ENCODE measurements around the gene ITIH4. TPM values are rescaled to one million over a fixed set of nuclear protein-coding genes. Genes with fewer than 3 reads are reported as not detected.

Gene ITIH4
- total and polyA plus RNA-seq, 2 of the 13 experiments (the other 11 are each of a cell fraction or from before 2014, with no cell fraction given) = 2.7 to 5.3 TPM

DNA sequence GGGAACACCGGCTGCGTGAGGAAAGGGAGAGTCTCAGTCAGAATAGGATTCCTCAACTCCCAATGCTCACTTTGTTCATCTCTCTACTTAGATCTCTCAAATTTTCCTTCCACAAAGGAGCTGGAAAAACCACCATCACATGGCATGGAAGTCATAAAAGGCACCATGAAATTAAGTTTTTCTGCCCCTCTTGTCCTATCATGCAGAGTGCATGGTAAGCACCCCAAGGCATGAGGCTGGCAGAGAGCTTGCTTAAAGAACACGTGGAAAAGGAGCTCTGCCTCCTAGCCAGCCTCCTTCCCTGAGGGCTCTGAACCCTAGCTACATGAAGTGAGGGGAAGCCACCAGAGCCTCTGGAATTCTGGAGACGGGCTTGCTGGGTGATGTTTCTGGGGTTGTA lies 49.1 kb upstream of the ITIH4 start (continued):
- TF ChIP-seq, protein P1, sequence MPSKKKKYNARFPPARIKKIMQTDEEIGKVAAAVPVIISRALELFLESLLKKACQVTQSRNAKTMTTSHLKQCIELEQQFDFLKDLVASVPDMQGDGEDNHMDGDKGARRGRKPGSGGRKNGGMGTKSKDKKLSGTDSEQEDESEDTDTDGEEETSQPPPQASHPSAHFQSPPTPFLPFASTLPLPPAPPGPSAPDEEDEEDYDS (CRISPR knock-in tag; IDR thresholded peaks at IDR 0.05) = no peak
- TF ChIP-seq POLR2AphosphoS2 (IDR thresholded peaks at IDR 0.05; ENCODE audit: low read depth, low read length) (no peak), ATM (IDR thresholded peaks at IDR 0.05; ENCODE audit: borderline replicate concordance) (no peak), CHD4 (IDR thresholded peaks at IDR 0.05; ENCODE audit: borderline replicate concordance, low read length) (no peak), ZNF589 (CRISPR knock-in tag; conservative IDR thresholded peaks at IDR 0.05) (no peak), GABPB1 (CRISPR knock-in tag; IDR thresholded peaks at IDR 0.05) (no peak), ZNF296 (CRISPR knock-in tag; conservative IDR thresholded peaks at IDR 0.05) (no peak), RFXAP (CRISPR knock-in tag; IDR thresholded peaks at IDR 0.05; ENCODE audit: borderline replicate concordance) (no peak), ZNF639 (CRISPR knock-in tag; conservative IDR thresholded peaks at IDR 0.05) (no peak), ZSCAN30 (CRISPR knock-in tag; IDR thresholded peaks at IDR 0.05) (no peak), HES4 (CRISPR knock-in tag; IDR thresholded peaks at IDR 0.05; ENCODE audit: borderline replicate concordance) (no peak), EP300 (IDR thresholded peaks at IDR 0.05; ENCODE audit: low read depth in 2 of 2, low read length in 2 of 2) (no peak), EP300 (CRISPR knock-in tag; IDR thresholded peaks at IDR 0.05; ENCODE audit: borderline replicate concordance) (no peak), KIAA2018 (CRISPR knock-in tag; IDR thresholded peaks at IDR 0.05; ENCODE audit: borderline replicate concordance) (no peak), RNF2 (conservative IDR thresholded peaks at IDR 0.05; ENCODE audit: low read depth) (no peak)
- TF ChIP-seq, protein P2, sequence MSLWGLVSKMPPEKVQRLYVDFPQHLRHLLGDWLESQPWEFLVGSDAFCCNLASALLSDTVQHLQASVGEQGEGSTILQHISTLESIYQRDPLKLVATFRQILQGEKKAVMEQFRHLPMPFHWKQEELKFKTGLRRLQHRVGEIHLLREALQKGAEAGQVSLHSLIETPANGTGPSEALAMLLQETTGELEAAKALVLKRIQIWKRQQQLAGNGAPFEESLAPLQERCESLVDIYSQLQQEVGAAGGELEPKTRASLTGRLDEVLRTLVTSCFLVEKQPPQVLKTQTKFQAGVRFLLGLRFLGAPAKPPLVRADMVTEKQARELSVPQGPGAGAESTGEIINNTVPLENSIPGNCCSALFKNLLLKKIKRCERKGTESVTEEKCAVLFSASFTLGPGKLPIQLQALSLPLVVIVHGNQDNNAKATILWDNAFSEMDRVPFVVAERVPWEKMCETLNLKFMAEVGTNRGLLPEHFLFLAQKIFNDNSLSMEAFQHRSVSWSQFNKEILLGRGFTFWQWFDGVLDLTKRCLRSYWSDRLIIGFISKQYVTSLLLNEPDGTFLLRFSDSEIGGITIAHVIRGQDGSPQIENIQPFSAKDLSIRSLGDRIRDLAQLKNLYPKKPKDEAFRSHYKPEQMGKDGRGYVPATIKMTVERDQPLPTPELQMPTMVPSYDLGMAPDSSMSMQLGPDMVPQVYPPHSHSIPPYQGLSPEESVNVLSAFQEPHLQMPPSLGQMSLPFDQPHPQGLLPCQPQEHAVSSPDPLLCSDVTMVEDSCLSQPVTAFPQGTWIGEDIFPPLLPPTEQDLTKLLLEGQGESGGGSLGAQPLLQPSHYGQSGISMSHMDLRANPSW (CRISPR knock-in tag; IDR thresholded peaks at IDR 0.05; ENCODE audit: borderline replicate concordance) = no peak

Measured in HepG2 (cell line).